ENCODE results near the gene PFKM.

Gene PFKM

DNA sequence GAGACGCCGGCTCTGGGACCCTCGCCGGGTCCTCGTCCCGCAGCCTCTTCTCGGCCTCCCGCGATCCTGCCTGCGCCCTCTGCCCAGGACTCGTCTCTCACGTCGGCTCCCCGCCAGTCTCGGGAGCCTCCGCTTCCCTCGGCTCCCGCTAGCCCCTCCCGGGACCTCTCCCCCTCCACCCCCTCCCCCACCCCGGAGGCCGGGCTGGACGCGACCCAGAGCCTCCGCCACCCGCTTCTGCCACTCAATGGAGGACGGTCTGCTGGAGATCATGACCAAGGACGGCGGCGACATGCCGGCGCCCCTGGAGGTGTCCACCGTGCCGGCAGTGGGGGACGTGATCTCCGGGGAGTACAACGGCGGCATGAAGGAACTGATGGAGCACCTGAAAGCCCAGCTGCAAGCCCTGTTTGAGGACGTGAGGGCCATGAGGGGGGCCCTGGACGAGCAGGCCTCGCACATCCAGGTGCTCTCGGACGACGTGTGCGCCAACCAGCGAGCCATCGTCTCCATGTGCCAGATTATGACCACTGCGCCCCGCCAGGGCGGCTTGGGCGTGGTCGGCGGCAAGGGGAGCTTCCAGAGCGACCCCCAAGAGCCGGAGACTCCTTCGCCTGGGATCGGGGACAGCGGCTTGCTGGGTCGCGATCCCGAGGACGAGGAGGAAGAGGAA is 64.8 kb downstream of the PFKM start:
- peaks cover 100% of the 10 kb centered on the region for H3K27me3 ChIP-seq
- peak overlapping the region; percentile 72 to 81 for H3K4me3 ChIP-seq (ENCODE audit: low read depth in 1 of 2, low read length in 1 of 2)
- TF ChIP-seq, protein P1, sequence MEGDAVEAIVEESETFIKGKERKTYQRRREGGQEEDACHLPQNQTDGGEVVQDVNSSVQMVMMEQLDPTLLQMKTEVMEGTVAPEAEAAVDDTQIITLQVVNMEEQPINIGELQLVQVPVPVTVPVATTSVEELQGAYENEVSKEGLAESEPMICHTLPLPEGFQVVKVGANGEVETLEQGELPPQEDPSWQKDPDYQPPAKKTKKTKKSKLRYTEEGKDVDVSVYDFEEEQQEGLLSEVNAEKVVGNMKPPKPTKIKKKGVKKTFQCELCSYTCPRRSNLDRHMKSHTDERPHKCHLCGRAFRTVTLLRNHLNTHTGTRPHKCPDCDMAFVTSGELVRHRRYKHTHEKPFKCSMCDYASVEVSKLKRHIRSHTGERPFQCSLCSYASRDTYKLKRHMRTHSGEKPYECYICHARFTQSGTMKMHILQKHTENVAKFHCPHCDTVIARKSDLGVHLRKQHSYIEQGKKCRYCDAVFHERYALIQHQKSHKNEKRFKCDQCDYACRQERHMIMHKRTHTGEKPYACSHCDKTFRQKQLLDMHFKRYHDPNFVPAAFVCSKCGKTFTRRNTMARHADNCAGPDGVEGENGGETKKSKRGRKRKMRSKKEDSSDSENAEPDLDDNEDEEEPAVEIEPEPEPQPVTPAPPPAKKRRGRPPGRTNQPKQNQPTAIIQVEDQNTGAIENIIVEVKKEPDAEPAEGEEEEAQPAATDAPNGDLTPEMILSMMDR (IDR thresholded peaks at IDR 0.05), result no peak
- H3K36me3 ChIP-seq, result no peaks in the 10 kb centered on the region
- H3K9me3 ChIP-seq, result no peaks in the 10 kb centered on the region
- H3K4me1 ChIP-seq (ENCODE audit: control insufficient read depth in 1 of 2, insufficient read depth in 1 of 2, low read depth in 1 of 2, low read length in 1 of 2), result peaks cover 14 to 23% of the 10 kb centered on the region in 2 experiments
- H3K27ac ChIP-seq, result no peak overlapping the region

GRCh38 chr12:48184549-48184922 is 65.4 kb downstream of the PFKM start:
- TF ChIP-seq, protein P1 (IDR thresholded peaks at IDR 0.05), result no peak
- Histone ChIP-seq H3K27ac (no peak overlapping the region), H3K4me1 (ENCODE audit: control insufficient read depth in 1 of 2, insufficient read depth in 1 of 2, low read depth in 1 of 2, low read length in 1 of 2) (peaks cover 14 to 23% of the 10 kb centered on the region in 2 experiments), H3K36me3 (no peaks in the 10 kb centered on the region), H3K27me3 (peaks cover 97% of the 10 kb centered on the region), H3K4me3 (ENCODE audit: low read depth in 1 of 2, low read length in 1 of 2) (peak overlapping the region; percentile 16 to 81), H3K9me3 (no peaks in the 10 kb centered on the region)

- H3K36me3 ChIP-seq, result no peaks in the 10 kb centered on the region
- peaks cover 92% of the 10 kb centered on the region for H3K27me3 ChIP-seq
- TF ChIP-seq, protein P1 (IDR thresholded peaks at IDR 0.05), result no peak
- no peaks in the 10 kb centered on the region for H3K9me3 ChIP-seq
- H3K4me1 ChIP-seq (ENCODE audit: control insufficient read depth in 1 of 2, insufficient read depth in 1 of 2, low read depth in 1 of 2, low read length in 1 of 2), result peaks cover 14 to 23% of the 10 kb centered on the region in 2 experiments
- no peak overlapping the region for H3K27ac ChIP-seq
- H3K4me3 ChIP-seq (ENCODE audit: low read depth in 1 of 2, low read length in 1 of 2), result no peak overlapping the region
Measured at GRCh38 chr12:48185181-48185919, 66.2 kb downstream of the PFKM start.

GRCh38 chr12:48187916-48188695 is 68.9 kb downstream of the PFKM start:
- H3K27me3 ChIP-seq, result peaks cover 73% of the 10 kb centered on the region
- H3K4me1 ChIP-seq (ENCODE audit: control insufficient read depth in 1 of 2, insufficient read depth in 1 of 2, low read depth in 1 of 2, low read length in 1 of 2), result peaks cover 8 to 14% of the 10 kb centered on the region in 2 experiments
- TF ChIP-seq, protein P1 (IDR thresholded peaks at IDR 0.05), result no peak
- H3K27ac ChIP-seq, result no peak overlapping the region
- H3K9me3 ChIP-seq, result no peaks in the 10 kb centered on the region
- H3K4me3 ChIP-seq (ENCODE audit: low read depth in 1 of 2, low read length in 1 of 2), result no peak overlapping the region
- H3K36me3 ChIP-seq, result no peaks in the 10 kb centered on the region

- no peaks in the 10 kb centered on the region for H3K9me3 ChIP-seq
- TF ChIP-seq, protein P1 (IDR thresholded peaks at IDR 0.05), result peak; percentile 87
- peaks cover 0 to 1% of the 10 kb centered on the region in 2 experiments for H3K4me1 ChIP-seq (ENCODE audit: control insufficient read depth in 1 of 2, insufficient read depth in 1 of 2, low read depth in 1 of 2, low read length in 1 of 2)
- no peak overlapping the region for H3K27ac ChIP-seq
- no peak overlapping the region for H3K4me3 ChIP-seq (ENCODE audit: low read depth in 1 of 2, low read length in 1 of 2)
- peaks cover 73% of the 10 kb centered on the region for H3K27me3 ChIP-seq
- H3K36me3 ChIP-seq, result no peaks in the 10 kb centered on the region
Measured at GRCh38 chr12:48189331-48190125, 70.4 kb downstream of the PFKM start.
